SK-N-SH (cell line): ENCODE data around the gene CBS. TPM values are rescaled to one million over a fixed set of nuclear protein-coding genes. Genes with fewer than 3 reads are reported as not detected.

ENCODE experiments used
- CTCF ChIA-PET: fragments of 300-600, 350-600 bp; formaldehyde crosslinking; extraction: SDS; loops from one replicate; lab custom pipeline; 2021; lab: Yijun Ruan, JAX
- POLR2A ChIA-PET: fragments of 350-600 bp; sonication (Branson Sonifier 250); formaldehyde crosslinking; extraction: SDS; loops from one replicate; lab custom pipeline; 2020; ENCODE audit warnings: antibody characterized with exemption, inconsistent platforms; lab: Yijun Ruan, JAX
- DNase-seq: peaks from one replicate; pipeline ENCODE4 v3.0.0; 2012
- H2AFZ ChIP-seq: fragments of 200-600 bp; sonication (generic); 2 replicates; pipeline ENCODE4 v1.8.1; 2016; ENCODE audit warnings: antibody characterized with exemption, mild to moderate bottlenecking, low read depth
- H3F3A ChIP-seq: fragments of 200-600 bp; sonication (generic); replicated peaks from 2 replicates; pipeline ENCODE3; 2016; ENCODE audit warnings: antibody characterized with exemption, mild to moderate bottlenecking; ENCODE audit not compliant: insufficient read depth
- H3K27ac ChIP-seq, 2 experiments: fragments of 200-500 bp in 1 of 2; fragments of 200-600 bp in 1 of 2; sonication (Bioruptor generic) in 1 of 2; sonication (generic), shearing (Covaris generic) in 1 of 2; 2 replicates each; pipeline versions ENCODE4 v1.5.1 to v1.6.1; 2014 to 2016; ENCODE audit warnings: low read depth in 2 of 2, inconsistent platforms in 1 of 2, low read length in 1 of 2, mild to moderate bottlenecking in 1 of 2, mixed read lengths in 1 of 2
- H3K27me3 ChIP-seq: fragments of 200-600 bp; sonication (generic), shearing (Covaris generic); 2 replicates; pipeline ENCODE4 v1.6.1; 2016; ENCODE audit warnings: mixed run types; ENCODE audit not compliant: insufficient read depth
- H3K36me3 ChIP-seq, 2 experiments: fragments of 200-500 bp in 1 of 2; fragments of 200-600 bp in 1 of 2; sonication (Bioruptor generic) in 1 of 2; sonication (generic) in 1 of 2; replicated peaks in 1 of 2; 2 replicates each; pipeline versions ENCODE3 to v1.5.1; 2014 to 2016; ENCODE audit warnings: low read length in 1 of 2, mild to moderate bottlenecking in 1 of 2; ENCODE audit not compliant: insufficient read depth in 2 of 2, control insufficient read depth in 1 of 2
- H3K4me1 ChIP-seq, 2 experiments: fragments of 200-500 bp in 1 of 2; fragments of 200-600 bp in 1 of 2; sonication (Bioruptor generic) in 1 of 2; sonication (generic), shearing (Covaris generic) in 1 of 2; 2 replicates each; pipeline versions ENCODE4 v1.5.1 to v1.6.1; 2014 to 2016; ENCODE audit warnings: low read depth in 1 of 2, low read length in 1 of 2, mixed run types in 1 of 2; ENCODE audit not compliant: insufficient read depth in 2 of 2, control insufficient read depth in 1 of 2
- H3K4me2 ChIP-seq: fragments of 200-600 bp; sonication (generic), shearing (Covaris generic); 2 replicates; pipeline ENCODE4 v1.6.1; 2017; ENCODE audit warnings: mixed run types
- H3K4me3 ChIP-seq, 2 experiments: fragments of 200-500 bp in 1 of 2; fragments of 200-600 bp in 1 of 2; sonication (Bioruptor generic) in 1 of 2; sonication (generic), shearing (Covaris generic) in 1 of 2; 2 replicates each; pipeline versions ENCODE4 v1.5.1 to v1.8.1; 2014 to 2016; ENCODE audit warnings: low read depth in 2 of 2, inconsistent platforms in 1 of 2, low read length in 1 of 2, mild to moderate bottlenecking in 1 of 2, mixed read lengths in 1 of 2, moderate library complexity in 1 of 2
- H3K79me2 ChIP-seq: fragments of 200-600 bp; sonication (generic); 2 replicates; pipeline ENCODE4 v1.8.1; 2017; ENCODE audit warnings: mild to moderate bottlenecking; ENCODE audit not compliant: insufficient read depth
- H3K9ac ChIP-seq: fragments of 200-600 bp; sonication (generic); 2 replicates; pipeline ENCODE4 v1.6.1; 2017; ENCODE audit warnings: mixed run types
- H3K9me2 ChIP-seq: fragments of 200-600 bp; sonication (generic); 2 replicates; pipeline ENCODE4 v1.6.1; 2017; ENCODE audit warnings: mixed run types
- H3K9me3 ChIP-seq: fragments of 200-600 bp; sonication (generic); 2 replicates; pipeline ENCODE4 v1.6.1; 2017; ENCODE audit warnings: mixed run types, mild to moderate bottlenecking, moderate library complexity
- H4K20me1 ChIP-seq: fragments of 200-600 bp; sonication (generic); 2 replicates; pipeline ENCODE4 v1.6.1; 2017; ENCODE audit warnings: mild to moderate bottlenecking, mixed run types; ENCODE audit not compliant: insufficient read depth
- CHD2 ChIP-seq: fragments of 150-350 bp; IDR thresholded peaks from 2 replicates; pipeline ENCODE4 v1.6.1; 2018; ENCODE audit warnings: low read length; ENCODE audit not compliant: partially characterized antibody
- EZH2phosphoT487 ChIP-seq: fragments of 200-600 bp; sonication (generic); IDR thresholded peaks from 2 replicates; pipeline ENCODE4 v1.6.1; 2017; ENCODE audit warnings: low read depth, mixed run types, mild to moderate bottlenecking, antibody characterized with exemption, moderate library complexity, borderline replicate concordance
- GABPA ChIP-seq: IDR thresholded peaks from 2 replicates; pipeline ENCODE4 v1.4.0; 2012; ENCODE audit warnings: low read depth, mild to moderate bottlenecking
- GATA2 ChIP-seq: sonication (generic); formaldehyde crosslinking; IDR thresholded peaks from 2 replicates; pipeline ENCODE4 v1.5.0; 2020; ENCODE audit warnings: mild to moderate bottlenecking, missing genetic modification reagents
- MEF2A ChIP-seq: IDR thresholded peaks from 2 replicates; pipeline ENCODE4 v1.4.0; 2012; ENCODE audit warnings: low read depth, borderline replicate concordance
- MXI1 ChIP-seq: IDR thresholded peaks from 2 replicates; pipeline ENCODE4 v1.6.1; 2012; ENCODE audit warnings: mild to moderate bottlenecking, low read depth, low read length, improper control_type of control experiment
- POLR2AphosphoS5 ChIP-seq: IDR thresholded peaks from 2 replicates; pipeline ENCODE4 v1.6.1; 2012; ENCODE audit warnings: low read depth, low read length
- RCOR1 ChIP-seq: fragments of 150-350 bp; IDR thresholded peaks from 2 replicates; pipeline ENCODE4 v1.6.1; 2017; ENCODE audit warnings: antibody characterized with exemption, low read length
- SIN3A ChIP-seq: IDR thresholded peaks from 2 replicates; pipeline ENCODE4 v1.6.1; 2012; ENCODE audit warnings: low read depth, mild to moderate bottlenecking, low read length, moderate library complexity, borderline replicate concordance
- TEAD4 ChIP-seq: IDR thresholded peaks from 2 replicates; pipeline ENCODE4 v1.4.0; 2012; ENCODE audit warnings: mild to moderate bottlenecking, borderline replicate concordance; ENCODE audit not compliant: insufficient read depth
- WGBS: methylation state at CpG from one replicate; pipeline ENCODE4 v1.1.6; 2017; ENCODE audit warnings: low lambda C conversion rate; 5-methylcytosine and 5-hydroxymethylcytosine counted together
- polyA plus RNA-seq, 3 experiments: library from polyadenylated mRNA; depleted of rRNA; stranded (reverse); fragments of >200 nt; gene quantifications; 2 replicates each; pipeline ENCODE4 v1.2.3, GENCODE V29; 2012
- TF ChIP-seq, protein P1 (sequence below): IDR thresholded peaks from 2 replicates; pipeline ENCODE4 v1.6.1; 2012; ENCODE audit warnings: mild to moderate bottlenecking, low read depth, low read length, moderate library complexity
- TF ChIP-seq, protein P2 (sequence below): IDR thresholded peaks from 2 replicates; pipeline ENCODE4; 2012
- TF ChIP-seq, protein P3 (sequence below): fragments of 150-350 bp; IDR thresholded peaks from 2 replicates; pipeline ENCODE4 v1.6.1; 2017; ENCODE audit warnings: antibody characterized with exemption, low read length, low read depth, borderline replicate concordance
- TF ChIP-seq, protein P4 (sequence below): IDR thresholded peaks from 2 replicates; pipeline ENCODE4 v1.4.0; 2012; ENCODE audit warnings: low read depth
- TF ChIP-seq, protein P5 (sequence below): fragments of 200-600 bp; sonication (generic); IDR thresholded peaks from 2 replicates; pipeline ENCODE4 v1.6.1; 2017; ENCODE audit warnings: antibody characterized with exemption, mild to moderate bottlenecking, moderate library complexity
- TF ChIP-seq, protein P6 (sequence below): IDR thresholded peaks from 2 replicates; pipeline ENCODE4 v1.4.0; 2012; ENCODE audit warnings: low read depth, borderline replicate concordance
- TF ChIP-seq, protein P7 (sequence below): IDR thresholded peaks from 2 replicates; pipeline ENCODE4 v1.4.0; 2012; ENCODE audit warnings: low read depth, borderline replicate concordance

Gene CBS
- polyA plus RNA-seq, 1 of the 3 experiments (the other 2 are of a cell fraction), result 15.1 TPM

DNA sequence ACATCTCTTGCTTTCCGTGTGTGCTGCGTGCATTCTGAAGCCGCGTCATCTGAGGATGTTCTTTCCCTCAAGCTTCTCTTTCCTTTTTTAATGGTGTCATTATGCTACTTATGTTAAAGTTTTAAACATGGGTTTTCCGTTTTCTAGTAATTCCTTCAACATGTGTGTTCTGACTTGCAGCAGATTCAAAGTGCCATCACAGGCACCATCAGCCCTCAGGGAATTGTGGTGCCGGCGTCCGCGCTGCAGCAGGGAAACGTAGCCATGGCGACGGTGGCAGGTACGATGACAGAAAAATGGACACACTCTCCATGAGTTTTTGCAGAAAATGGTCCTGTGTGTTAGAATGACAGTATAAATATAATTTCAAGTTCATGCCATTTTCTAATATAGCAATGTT lies 58.9 kb downstream of the CBS start (continued):
- TF ChIP-seq, protein P1, sequence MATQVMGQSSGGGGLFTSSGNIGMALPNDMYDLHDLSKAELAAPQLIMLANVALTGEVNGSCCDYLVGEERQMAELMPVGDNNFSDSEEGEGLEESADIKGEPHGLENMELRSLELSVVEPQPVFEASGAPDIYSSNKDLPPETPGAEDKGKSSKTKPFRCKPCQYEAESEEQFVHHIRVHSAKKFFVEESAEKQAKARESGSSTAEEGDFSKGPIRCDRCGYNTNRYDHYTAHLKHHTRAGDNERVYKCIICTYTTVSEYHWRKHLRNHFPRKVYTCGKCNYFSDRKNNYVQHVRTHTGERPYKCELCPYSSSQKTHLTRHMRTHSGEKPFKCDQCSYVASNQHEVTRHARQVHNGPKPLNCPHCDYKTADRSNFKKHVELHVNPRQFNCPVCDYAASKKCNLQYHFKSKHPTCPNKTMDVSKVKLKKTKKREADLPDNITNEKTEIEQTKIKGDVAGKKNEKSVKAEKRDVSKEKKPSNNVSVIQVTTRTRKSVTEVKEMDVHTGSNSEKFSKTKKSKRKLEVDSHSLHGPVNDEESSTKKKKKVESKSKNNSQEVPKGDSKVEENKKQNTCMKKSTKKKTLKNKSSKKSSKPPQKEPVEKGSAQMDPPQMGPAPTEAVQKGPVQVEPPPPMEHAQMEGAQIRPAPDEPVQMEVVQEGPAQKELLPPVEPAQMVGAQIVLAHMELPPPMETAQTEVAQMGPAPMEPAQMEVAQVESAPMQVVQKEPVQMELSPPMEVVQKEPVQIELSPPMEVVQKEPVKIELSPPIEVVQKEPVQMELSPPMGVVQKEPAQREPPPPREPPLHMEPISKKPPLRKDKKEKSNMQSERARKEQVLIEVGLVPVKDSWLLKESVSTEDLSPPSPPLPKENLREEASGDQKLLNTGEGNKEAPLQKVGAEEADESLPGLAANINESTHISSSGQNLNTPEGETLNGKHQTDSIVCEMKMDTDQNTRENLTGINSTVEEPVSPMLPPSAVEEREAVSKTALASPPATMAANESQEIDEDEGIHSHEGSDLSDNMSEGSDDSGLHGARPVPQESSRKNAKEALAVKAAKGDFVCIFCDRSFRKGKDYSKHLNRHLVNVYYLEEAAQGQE, result no peak
- TF ChIP-seq, protein P2, sequence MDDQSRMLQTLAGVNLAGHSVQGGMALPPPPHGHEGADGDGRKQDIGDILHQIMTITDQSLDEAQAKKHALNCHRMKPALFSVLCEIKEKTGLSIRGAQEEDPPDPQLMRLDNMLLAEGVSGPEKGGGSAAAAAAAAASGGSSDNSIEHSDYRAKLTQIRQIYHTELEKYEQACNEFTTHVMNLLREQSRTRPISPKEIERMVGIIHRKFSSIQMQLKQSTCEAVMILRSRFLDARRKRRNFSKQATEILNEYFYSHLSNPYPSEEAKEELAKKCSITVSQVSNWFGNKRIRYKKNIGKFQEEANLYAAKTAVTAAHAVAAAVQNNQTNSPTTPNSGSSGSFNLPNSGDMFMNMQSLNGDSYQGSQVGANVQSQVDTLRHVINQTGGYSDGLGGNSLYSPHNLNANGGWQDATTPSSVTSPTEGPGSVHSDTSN, result no peak
- TF ChIP-seq SIN3A (no peak), GATA2 (CRISPR knock-in tag) (peak; percentile 56), CHD2 (peak; percentile 54), RCOR1 (peak; percentile 87), EZH2phosphoT487 (no peak)
- TF ChIP-seq, all 33 proteins: peak for 5

DNA sequence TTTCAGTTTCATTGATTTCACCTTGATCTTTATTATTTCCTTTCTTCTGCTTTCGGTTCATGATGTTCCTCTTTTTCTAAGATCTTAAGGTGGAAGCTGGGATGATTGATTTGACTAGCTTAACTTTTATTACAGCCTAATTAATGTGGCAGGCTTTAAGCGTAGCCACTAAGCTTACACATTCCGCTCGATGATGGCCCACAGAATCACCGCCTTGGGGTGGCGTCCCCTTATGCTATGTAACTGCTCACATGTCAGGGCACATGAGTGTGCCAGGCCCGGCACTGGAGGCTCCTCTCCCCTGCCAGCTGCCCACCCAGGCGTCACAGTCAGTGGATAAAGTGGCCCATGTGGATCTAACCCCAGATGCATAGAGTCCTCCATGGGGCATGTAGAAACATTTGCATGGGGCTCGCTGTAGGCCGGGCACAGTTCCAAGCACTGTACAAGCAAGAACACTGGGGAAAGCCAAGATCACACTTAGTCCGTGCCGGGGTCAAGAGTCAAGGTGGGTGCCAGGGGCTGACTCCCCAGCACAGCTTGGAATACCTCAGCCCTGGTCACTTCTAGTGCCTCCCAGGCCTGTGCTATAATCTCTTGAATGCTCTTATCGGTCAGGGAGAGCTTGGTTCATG lies 59.6 kb downstream of the CBS start:
- Histone ChIP-seq H3K4me3 (no peak overlapping the region), H3F3A (no peaks in the 10 kb centered on the region), H3K27me3 (no peaks in the 10 kb centered on the region), H2AFZ (no peak overlapping the region), H3K36me3 (peaks cover 14 to 28% of the 10 kb centered on the region in 2 experiments), H3K9me2 (no peaks in the 10 kb centered on the region), H3K27ac (peak overlapping the region in 1 of 2 experiments; percentile 67; a peak in 2 of 4 replicates), H3K79me2 (no peaks in the 10 kb centered on the region), H3K4me1 (peaks cover 0 to 17% of the 10 kb centered on the region in 2 experiments; a peak in 2 of 4 replicates), H4K20me1 (no peaks in the 10 kb centered on the region), H3K9me3 (no peaks in the 10 kb centered on the region), H3K4me2 (no peak overlapping the region), H3K9ac (no peak overlapping the region)
- WGBS, result 89% methylated on average over 10 of the region's 13 CpGs
- DNase-seq, result peak; percentile 57
- CTCF ChIA-PET, result interaction anchor here (0.8 kb wide), 1 partner anchor 10 kb away, joined by 3 read pairs; no protein-coding TSS in a partner anchor
- POLR2A ChIA-PET, result no interaction called here
- no peak for TF ChIP-seq EZH2phosphoT487
- TF ChIP-seq CHD2, result no peak
- TF ChIP-seq, protein P3, sequence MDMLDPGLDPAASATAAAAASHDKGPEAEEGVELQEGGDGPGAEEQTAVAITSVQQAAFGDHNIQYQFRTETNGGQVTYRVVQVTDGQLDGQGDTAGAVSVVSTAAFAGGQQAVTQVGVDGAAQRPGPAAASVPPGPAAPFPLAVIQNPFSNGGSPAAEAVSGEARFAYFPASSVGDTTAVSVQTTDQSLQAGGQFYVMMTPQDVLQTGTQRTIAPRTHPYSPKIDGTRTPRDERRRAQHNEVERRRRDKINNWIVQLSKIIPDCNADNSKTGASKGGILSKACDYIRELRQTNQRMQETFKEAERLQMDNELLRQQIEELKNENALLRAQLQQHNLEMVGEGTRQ, result no peak
- TF ChIP-seq MXI1, result no peak
- TF ChIP-seq POLR2AphosphoS5, result no peak
- TF ChIP-seq, protein P4, sequence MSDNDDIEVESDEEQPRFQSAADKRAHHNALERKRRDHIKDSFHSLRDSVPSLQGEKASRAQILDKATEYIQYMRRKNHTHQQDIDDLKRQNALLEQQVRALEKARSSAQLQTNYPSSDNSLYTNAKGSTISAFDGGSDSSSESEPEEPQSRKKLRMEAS, result no peak
- TF ChIP-seq TEAD4, result no peak
- TF ChIP-seq, protein P5, sequence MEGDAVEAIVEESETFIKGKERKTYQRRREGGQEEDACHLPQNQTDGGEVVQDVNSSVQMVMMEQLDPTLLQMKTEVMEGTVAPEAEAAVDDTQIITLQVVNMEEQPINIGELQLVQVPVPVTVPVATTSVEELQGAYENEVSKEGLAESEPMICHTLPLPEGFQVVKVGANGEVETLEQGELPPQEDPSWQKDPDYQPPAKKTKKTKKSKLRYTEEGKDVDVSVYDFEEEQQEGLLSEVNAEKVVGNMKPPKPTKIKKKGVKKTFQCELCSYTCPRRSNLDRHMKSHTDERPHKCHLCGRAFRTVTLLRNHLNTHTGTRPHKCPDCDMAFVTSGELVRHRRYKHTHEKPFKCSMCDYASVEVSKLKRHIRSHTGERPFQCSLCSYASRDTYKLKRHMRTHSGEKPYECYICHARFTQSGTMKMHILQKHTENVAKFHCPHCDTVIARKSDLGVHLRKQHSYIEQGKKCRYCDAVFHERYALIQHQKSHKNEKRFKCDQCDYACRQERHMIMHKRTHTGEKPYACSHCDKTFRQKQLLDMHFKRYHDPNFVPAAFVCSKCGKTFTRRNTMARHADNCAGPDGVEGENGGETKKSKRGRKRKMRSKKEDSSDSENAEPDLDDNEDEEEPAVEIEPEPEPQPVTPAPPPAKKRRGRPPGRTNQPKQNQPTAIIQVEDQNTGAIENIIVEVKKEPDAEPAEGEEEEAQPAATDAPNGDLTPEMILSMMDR, result no peak
- TF ChIP-seq GABPA, result no peak
- TF ChIP-seq MEF2A, result no peak
- TF ChIP-seq, protein P6, sequence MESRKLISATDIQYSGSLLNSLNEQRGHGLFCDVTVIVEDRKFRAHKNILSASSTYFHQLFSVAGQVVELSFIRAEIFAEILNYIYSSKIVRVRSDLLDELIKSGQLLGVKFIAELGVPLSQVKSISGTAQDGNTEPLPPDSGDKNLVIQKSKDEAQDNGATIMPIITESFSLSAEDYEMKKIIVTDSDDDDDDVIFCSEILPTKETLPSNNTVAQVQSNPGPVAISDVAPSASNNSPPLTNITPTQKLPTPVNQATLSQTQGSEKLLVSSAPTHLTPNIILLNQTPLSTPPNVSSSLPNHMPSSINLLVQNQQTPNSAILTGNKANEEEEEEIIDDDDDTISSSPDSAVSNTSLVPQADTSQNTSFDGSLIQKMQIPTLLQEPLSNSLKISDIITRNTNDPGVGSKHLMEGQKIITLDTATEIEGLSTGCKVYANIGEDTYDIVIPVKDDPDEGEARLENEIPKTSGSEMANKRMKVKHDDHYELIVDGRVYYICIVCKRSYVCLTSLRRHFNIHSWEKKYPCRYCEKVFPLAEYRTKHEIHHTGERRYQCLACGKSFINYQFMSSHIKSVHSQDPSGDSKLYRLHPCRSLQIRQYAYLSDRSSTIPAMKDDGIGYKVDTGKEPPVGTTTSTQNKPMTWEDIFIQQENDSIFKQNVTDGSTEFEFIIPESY, result no peak
- TF ChIP-seq, protein P7, sequence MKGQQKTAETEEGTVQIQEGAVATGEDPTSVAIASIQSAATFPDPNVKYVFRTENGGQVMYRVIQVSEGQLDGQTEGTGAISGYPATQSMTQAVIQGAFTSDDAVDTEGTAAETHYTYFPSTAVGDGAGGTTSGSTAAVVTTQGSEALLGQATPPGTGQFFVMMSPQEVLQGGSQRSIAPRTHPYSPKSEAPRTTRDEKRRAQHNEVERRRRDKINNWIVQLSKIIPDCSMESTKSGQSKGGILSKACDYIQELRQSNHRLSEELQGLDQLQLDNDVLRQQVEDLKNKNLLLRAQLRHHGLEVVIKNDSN, result no peak
